ENCODE data around the gene IL13RA1.

IL13RA1 gene

DNA sequence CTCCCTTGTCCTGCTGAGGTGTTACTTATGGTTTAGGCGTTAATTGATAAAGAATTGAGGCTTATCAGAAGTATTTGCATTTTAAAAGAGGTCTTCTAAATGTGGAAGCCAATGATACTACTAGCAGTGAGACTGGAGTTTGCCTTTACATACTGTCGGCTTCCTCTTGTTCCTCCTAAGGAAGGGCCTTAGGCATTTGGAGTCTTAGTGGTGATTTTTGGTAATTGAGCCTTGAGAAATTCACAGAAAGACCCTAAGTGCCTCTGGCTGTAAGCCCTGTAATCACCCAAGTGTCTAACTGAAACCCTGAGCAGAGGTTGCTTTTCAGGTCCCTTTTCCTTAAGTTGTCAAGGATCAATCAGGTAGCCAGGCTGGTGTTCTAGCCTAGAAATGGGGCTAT is 14.8 kb downstream of the IL13RA1 start:
- no peaks in the 10 kb centered on the region for H3K9me3 Mint-ChIP-seq
- H3K4me1 Mint-ChIP-seq = no peaks in the 10 kb centered on the region
- no peaks in the 10 kb centered on the region for H3K36me3 Mint-ChIP-seq
- DNase-seq = no peak
- CTCF ChIA-PET = no interaction called here
- peaks cover 4% of the 10 kb centered on the region for H3K27me3 Mint-ChIP-seq
- no peak overlapping the region for H3K4me3 Mint-ChIP-seq
- no peak overlapping the region for H3K27ac Mint-ChIP-seq

- no peaks in the 10 kb centered on the region for H3K4me1 Mint-ChIP-seq
- no peak for DNase-seq
- CTCF ChIA-PET = no interaction called here
These were observed 18.2 kb downstream of the IL13RA1 start for GRCh38 chrX:118745570-118745969.

DNA sequence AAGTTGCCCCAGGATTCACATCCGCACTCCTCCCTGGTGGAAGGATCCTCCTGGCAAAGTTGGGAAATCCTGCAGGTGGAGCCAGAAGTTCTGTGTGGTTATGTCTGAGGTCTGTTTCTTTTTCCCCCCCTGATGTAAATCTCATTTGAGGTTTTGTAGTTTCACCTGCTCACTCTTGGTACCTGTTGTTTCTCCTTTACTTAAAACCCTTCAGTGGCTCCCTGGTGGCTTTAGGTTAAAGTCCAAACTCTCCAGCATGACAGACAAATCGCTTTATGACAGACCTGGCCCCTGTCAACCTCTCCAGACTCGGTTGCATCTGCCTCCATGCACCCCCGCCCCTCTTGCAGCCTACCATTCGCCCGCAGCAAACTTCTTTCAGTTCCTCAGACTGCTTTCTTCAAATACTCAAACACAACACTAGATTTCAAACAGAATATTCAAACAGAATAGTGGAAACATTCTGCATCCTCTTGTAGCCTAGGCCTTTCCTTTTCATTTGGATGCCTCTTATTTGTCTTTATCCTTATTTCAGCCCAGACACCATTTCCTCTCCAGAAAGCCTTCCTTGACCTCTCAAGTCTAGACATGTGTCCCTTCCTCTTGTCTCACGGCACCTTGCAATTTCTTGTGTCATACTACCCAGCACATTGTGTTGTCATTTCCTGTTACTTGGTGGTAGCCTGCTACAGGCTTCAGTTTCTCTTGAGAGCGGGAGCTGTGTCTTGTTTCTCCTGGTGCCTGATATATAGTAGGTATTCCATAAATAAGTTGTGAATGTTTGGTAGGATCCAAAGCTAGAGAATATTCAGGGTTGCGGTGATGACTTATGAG is 24.8 kb downstream of the IL13RA1 start:
- Mint-ChIP-seq H3K9me3 (no peaks in the 10 kb centered on the region), H3K4me3 (no peak overlapping the region), H3K36me3 (no peaks in the 10 kb centered on the region), H3K4me1 (peaks cover 7% of the 10 kb centered on the region), H3K27me3 (peaks cover 9% of the 10 kb centered on the region), H3K27ac (no peak overlapping the region)
- no peak for DNase-seq
- CTCF ChIA-PET = interaction anchor here (0.7 to 2.0 kb wide), 2 partner anchors 10 to 1571 kb away, joined by 5 read pairs; no protein-coding TSS in a partner anchor

More at GRCh38 chrX:118745570-118745969, 18.2 kb downstream of the IL13RA1 start:
- no peaks in the 10 kb centered on the region for H3K27me3 Mint-ChIP-seq
- H3K9me3 Mint-ChIP-seq = no peaks in the 10 kb centered on the region
- no peak overlapping the region for H3K27ac Mint-ChIP-seq
- no peak overlapping the region for H3K4me3 Mint-ChIP-seq
- H3K36me3 Mint-ChIP-seq = no peaks in the 10 kb centered on the region

- CTCF ChIA-PET = no interaction called here
- H3K4me1 Mint-ChIP-seq = peaks cover 7% of the 10 kb centered on the region
- no peak for DNase-seq
- no peak overlapping the region for H3K4me3 Mint-ChIP-seq
- no peaks in the 10 kb centered on the region for H3K36me3 Mint-ChIP-seq
- no peaks in the 10 kb centered on the region for H3K9me3 Mint-ChIP-seq
- H3K27ac Mint-ChIP-seq = no peak overlapping the region
- H3K27me3 Mint-ChIP-seq = peaks cover 9% of the 10 kb centered on the region
These were observed 28.2 kb downstream of the IL13RA1 start for GRCh38 chrX:118755633-118756032.

- Mint-ChIP-seq H3K9me3 (no peaks in the 10 kb centered on the region), H3K4me1 (peaks cover 7% of the 10 kb centered on the region), H3K4me3 (no peak overlapping the region), H3K27me3 (peaks cover 9% of the 10 kb centered on the region), H3K36me3 (no peaks in the 10 kb centered on the region), H3K27ac (no peak overlapping the region)
- DNase-seq = no peak
- CTCF ChIA-PET = no interaction called here
These were observed 28.7 kb downstream of the IL13RA1 start for GRCh38 chrX:118756101-118756500.

DNA sequence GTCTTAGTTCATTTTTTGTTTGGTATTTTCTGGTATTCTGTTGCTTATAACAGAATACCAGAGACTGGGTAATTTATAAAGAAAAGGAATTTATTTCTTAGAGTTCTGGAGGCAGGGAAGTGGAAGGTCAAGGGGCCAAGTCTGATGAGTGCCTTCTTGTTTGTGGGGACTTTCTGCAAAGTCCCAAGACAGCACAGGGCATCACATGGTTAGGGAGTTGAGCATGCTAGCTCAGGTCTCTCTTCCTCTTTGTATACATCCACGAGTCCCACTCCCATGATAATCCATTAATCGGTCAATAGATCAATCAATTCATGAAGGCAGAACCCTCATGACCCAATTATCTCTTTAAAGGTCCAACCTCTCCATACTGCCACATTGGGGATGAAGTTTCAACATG is 31.1 kb downstream of the IL13RA1 start:
- H3K27ac Mint-ChIP-seq = no peak overlapping the region
- no peaks in the 10 kb centered on the region for H3K36me3 Mint-ChIP-seq
- DNase-seq = no peak
- H3K27me3 Mint-ChIP-seq = peaks cover 6% of the 10 kb centered on the region
- H3K9me3 Mint-ChIP-seq = no peaks in the 10 kb centered on the region
- H3K4me3 Mint-ChIP-seq = no peak overlapping the region
- CTCF ChIA-PET = no interaction called here
- H3K4me1 Mint-ChIP-seq = no peaks in the 10 kb centered on the region

- no peaks in the 10 kb centered on the region for H3K36me3 Mint-ChIP-seq
- H3K4me3 Mint-ChIP-seq = no peak overlapping the region
- no peaks in the 10 kb centered on the region for H3K4me1 Mint-ChIP-seq
- CTCF ChIA-PET = no interaction called here
- no peak for DNase-seq
- peaks cover 6% of the 10 kb centered on the region for H3K27me3 Mint-ChIP-seq
- H3K27ac Mint-ChIP-seq = no peak overlapping the region
- H3K9me3 Mint-ChIP-seq = no peaks in the 10 kb centered on the region
These were observed 32.6 kb downstream of the IL13RA1 start for GRCh38 chrX:118760025-118760424.

DNA sequence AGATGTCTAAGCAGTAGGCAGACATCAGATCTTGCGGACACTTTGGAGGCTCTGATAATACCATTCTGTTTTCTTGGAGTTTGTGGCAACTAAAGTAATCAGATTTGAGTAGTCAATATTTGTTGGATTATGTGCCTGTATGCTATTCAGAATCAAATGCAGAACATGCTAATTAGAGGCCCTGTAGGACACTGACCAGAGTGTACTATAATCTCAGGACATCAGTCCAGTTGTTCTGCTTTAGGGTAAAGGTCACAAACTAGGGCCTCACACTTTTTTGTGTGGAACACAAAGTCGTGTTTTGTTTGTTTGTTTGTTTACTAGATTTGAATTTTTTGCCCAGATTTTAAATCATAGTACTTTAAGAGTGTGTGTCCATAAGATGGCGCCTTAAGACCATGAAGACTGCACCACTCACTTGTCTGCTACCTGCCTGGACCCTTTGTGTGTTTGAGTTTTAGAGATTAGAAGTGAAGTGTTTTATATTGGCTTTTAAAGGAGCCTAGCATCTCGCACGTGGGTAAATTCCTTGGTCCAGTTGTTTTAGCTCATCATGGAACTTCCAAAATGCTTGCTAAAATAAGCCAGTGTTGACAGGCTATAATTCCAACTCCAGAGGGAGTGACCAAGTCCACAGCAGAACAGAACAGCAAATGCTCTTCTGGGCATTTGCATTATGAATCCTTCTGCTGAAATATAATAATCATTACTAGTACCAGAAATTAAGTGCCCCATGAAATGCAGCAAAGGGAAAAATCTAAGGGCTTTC is 34.7 kb downstream of the IL13RA1 start:
- no peak overlapping the region for H3K4me3 Mint-ChIP-seq
- no peaks in the 10 kb centered on the region for H3K4me1 Mint-ChIP-seq
- no peak overlapping the region for H3K27ac Mint-ChIP-seq
- H3K27me3 Mint-ChIP-seq = no peaks in the 10 kb centered on the region
- no peak for DNase-seq
- CTCF ChIA-PET = interaction anchor here (1.6 to 1.7 kb wide), 2 partner anchors 10 to 45 kb away, joined by 5 read pairs; no protein-coding TSS in a partner anchor
- no peaks in the 10 kb centered on the region for H3K9me3 Mint-ChIP-seq
- H3K36me3 Mint-ChIP-seq = no peaks in the 10 kb centered on the region

- Mint-ChIP-seq H3K4me1 (no peaks in the 10 kb centered on the region), H3K36me3 (no peaks in the 10 kb centered on the region), H3K4me3 (no peak overlapping the region), H3K27ac (no peak overlapping the region), H3K27me3 (no peaks in the 10 kb centered on the region), H3K9me3 (no peaks in the 10 kb centered on the region)
- CTCF ChIA-PET = interaction anchor here (0.7 to 1.7 kb wide), 2 partner anchors 11 to 44 kb away, joined by 3 to 5 read pairs; no protein-coding TSS in a partner anchor
- DNase-seq = no peak
These were observed 36.1 kb downstream of the IL13RA1 start for GRCh38 chrX:118763489-118763888.

- no peaks in the 10 kb centered on the region for H3K4me1 Mint-ChIP-seq
- no peaks in the 10 kb centered on the region for H3K9me3 Mint-ChIP-seq
- no peak overlapping the region for H3K4me3 Mint-ChIP-seq
- no peaks in the 10 kb centered on the region for H3K27me3 Mint-ChIP-seq
- no peak for DNase-seq
- no peaks in the 10 kb centered on the region for H3K36me3 Mint-ChIP-seq
- H3K27ac Mint-ChIP-seq = no peak overlapping the region
- CTCF ChIA-PET = no interaction called here
These were observed 36.7 kb downstream of the IL13RA1 start for GRCh38 chrX:118764122-118764521.

GRCh38 chrX:118770133-118770760 is 42.8 kb downstream of the IL13RA1 start:
- CTCF ChIA-PET = no interaction called here
- Mint-ChIP-seq H3K36me3 (no peaks in the 10 kb centered on the region), H3K27me3 (peaks cover 3% of the 10 kb centered on the region), H3K27ac (no peak overlapping the region), H3K4me3 (no peak overlapping the region), H3K9me3 (no peaks in the 10 kb centered on the region), H3K4me1 (no peaks in the 10 kb centered on the region)
- no peak for DNase-seq

GRCh38 chrX:118772051-118772450 is 44.6 kb downstream of the IL13RA1 start:
- H3K27ac Mint-ChIP-seq = no peak overlapping the region
- H3K4me3 Mint-ChIP-seq = no peak overlapping the region
- peaks cover 4% of the 10 kb centered on the region for H3K27me3 Mint-ChIP-seq
- H3K36me3 Mint-ChIP-seq = no peaks in the 10 kb centered on the region
- H3K4me1 Mint-ChIP-seq = no peaks in the 10 kb centered on the region
- CTCF ChIA-PET = no interaction called here
- no peaks in the 10 kb centered on the region for H3K9me3 Mint-ChIP-seq
- DNase-seq = no peak

- Mint-ChIP-seq H3K4me3 (no peak overlapping the region), H3K27me3 (peaks cover 4% of the 10 kb centered on the region), H3K4me1 (no peaks in the 10 kb centered on the region), H3K27ac (no peak overlapping the region), H3K36me3 (no peaks in the 10 kb centered on the region), H3K9me3 (no peaks in the 10 kb centered on the region)
- DNase-seq = no peak
- CTCF ChIA-PET = no interaction called here
These were observed 46.4 kb downstream of the IL13RA1 start for GRCh38 chrX:118773782-118774181.

DNA sequence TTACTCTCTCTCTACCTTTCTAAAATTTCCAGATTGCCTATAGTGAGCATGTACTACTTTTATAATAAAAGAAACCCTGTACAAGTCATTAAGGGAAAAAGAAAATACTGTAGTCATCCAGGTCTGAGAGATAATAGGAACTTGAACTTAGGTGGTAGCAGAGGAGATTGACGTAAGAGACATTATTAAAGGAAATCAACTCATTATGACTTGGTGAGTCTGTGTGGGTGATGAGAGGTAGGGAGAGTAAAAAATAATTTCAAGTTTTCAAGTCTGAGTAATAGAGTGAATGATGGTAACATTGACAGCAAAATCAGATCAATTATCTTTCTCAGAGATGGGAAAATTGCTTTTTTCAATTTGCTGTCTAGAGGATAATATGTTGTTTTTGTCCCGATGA is 52.2 kb downstream of the IL13RA1 start:
- H3K27ac Mint-ChIP-seq = no peak overlapping the region
- H3K4me3 Mint-ChIP-seq = no peak overlapping the region
- peaks cover 8% of the 10 kb centered on the region for H3K27me3 Mint-ChIP-seq
- CTCF ChIA-PET = no interaction called here
- no peaks in the 10 kb centered on the region for H3K4me1 Mint-ChIP-seq
- H3K36me3 Mint-ChIP-seq = no peaks in the 10 kb centered on the region
- no peak for DNase-seq
- no peaks in the 10 kb centered on the region for H3K9me3 Mint-ChIP-seq
